Measurements from ENCODE around the gene GRB10. TPM values are rescaled to one million over a fixed set of nuclear protein-coding genes. Genes with fewer than 3 reads are reported as not detected.

Gene GRB10
- total and polyA plus RNA-seq, 4 donors, result 11.6 to 68.6 (median 41.0) TPM

DNA sequence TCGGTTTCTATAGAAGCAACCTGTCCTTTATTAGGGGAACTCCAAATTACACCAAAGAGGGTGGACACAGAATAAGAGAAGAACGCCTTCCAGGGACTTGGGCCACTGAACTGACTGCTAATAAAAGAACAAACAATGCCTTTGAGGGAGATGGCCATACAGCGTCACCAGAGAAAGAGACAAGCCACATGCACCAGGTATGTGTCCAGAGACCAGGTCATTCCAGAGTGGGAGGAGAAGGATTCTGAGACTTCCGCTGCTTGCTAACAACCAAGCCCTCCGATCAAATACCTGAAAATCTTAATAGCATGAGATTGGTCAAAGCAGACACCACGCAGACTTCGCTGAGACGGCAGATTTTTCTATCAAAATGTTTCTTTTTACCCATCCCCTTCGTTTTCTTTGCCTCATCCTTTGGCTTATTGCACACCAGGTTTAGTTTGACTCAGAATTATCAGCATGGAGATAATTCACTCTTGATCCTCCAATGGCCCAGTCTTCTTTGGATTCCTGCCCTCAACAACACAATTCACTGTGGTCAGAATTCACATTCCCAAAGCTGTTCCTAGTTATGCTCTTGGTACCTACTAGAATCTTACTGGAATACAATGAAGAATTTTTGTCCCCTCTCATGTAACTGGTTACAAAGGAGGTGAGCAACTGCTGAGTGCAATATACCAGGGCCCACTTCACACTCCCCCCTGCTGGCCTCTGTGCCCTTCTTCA lies 130.1 kb downstream of the GRB10 start:
- Histone ChIP-seq H3K4me3 (no peak overlapping the region), H3K36me3 (ENCODE audit: control insufficient read depth in 4 of 4, insufficient read depth in 4 of 4, low read length in 4 of 4) (no peaks in the 10 kb centered on the region), H3K9ac (ENCODE audit: insufficient read depth in 1 of 2, low read length in 2 of 2) (no peak overlapping the region), H3K27ac (ENCODE audit: low read depth in 1 of 2, low read length in 1 of 2) (peak overlapping the region in 1 of 2 donors; percentile 55), H3K4me1 (ENCODE audit: control insufficient read depth in 5 of 5, insufficient read depth in 5 of 5, low read length in 5 of 5) (peaks cover 0 to 24% (median 0%) of the 10 kb centered on the region in 5 donors), H3K9me3 (ENCODE audit: control insufficient read depth in 4 of 4, insufficient read depth in 3 of 4, low read length in 3 of 4) (no peaks in the 10 kb centered on the region), H3K27me3 (ENCODE audit: control insufficient read depth in 3 of 3, insufficient read depth in 3 of 3, low read length in 2 of 3) (no peaks in the 10 kb centered on the region)
- DNase-seq (no peak), ATAC-seq (ENCODE audit: insufficient read depth, low FRiP score) (no peak)
- no peak for TF ChIP-seq CTCF (IDR thresholded peaks at IDR 0.05; ENCODE audit: control extremely low read depth, extremely low read depth)
- 97% methylated on average over 9 of the region's 9 CpGs for WGBS, 2 donors

GRCh38 chr7:50651271-50651989 lies 131.3 kb downstream of the GRB10 start:
- DNase-seq (no peak), ATAC-seq (ENCODE audit: insufficient read depth, low FRiP score) (no peak)
- no peaks in the 10 kb centered on the region for H3K9me3 ChIP-seq (ENCODE audit: control insufficient read depth in 4 of 4, insufficient read depth in 3 of 4, low read length in 3 of 4)
- no peaks in the 10 kb centered on the region for H3K27me3 ChIP-seq (ENCODE audit: control insufficient read depth in 3 of 3, insufficient read depth in 3 of 3, low read length in 2 of 3)
- no peak overlapping the region for H3K4me3 ChIP-seq
- WGBS, 2 donors, result 91 to 92% methylated on average over 9 of the region's 9 CpGs
- H3K4me1 ChIP-seq (ENCODE audit: control insufficient read depth in 5 of 5, insufficient read depth in 5 of 5, low read length in 5 of 5), result peaks cover 0 to 22% (median 0%) of the 10 kb centered on the region in 5 donors
- no peaks in the 10 kb centered on the region for H3K36me3 ChIP-seq (ENCODE audit: control insufficient read depth in 4 of 4, insufficient read depth in 4 of 4, low read length in 4 of 4)
- TF ChIP-seq CTCF (IDR thresholded peaks at IDR 0.05; ENCODE audit: control extremely low read depth, extremely low read depth), result no peak
- H3K9ac ChIP-seq (ENCODE audit: insufficient read depth in 1 of 2, low read length in 2 of 2), result no peak overlapping the region
- H3K27ac ChIP-seq (ENCODE audit: low read depth in 1 of 2, low read length in 1 of 2), result no peak overlapping the region

- Histone ChIP-seq H3K27ac (ENCODE audit: low read depth in 1 of 2, low read length in 1 of 2) (no peak overlapping the region), H3K4me1 (ENCODE audit: control insufficient read depth in 5 of 5, insufficient read depth in 5 of 5, low read length in 5 of 5) (peaks cover 0 to 12% (median 0%) of the 10 kb centered on the region in 5 donors), H3K36me3 (ENCODE audit: control insufficient read depth in 4 of 4, insufficient read depth in 4 of 4, low read length in 4 of 4) (no peaks in the 10 kb centered on the region), H3K27me3 (ENCODE audit: control insufficient read depth in 3 of 3, insufficient read depth in 3 of 3, low read length in 2 of 3) (no peaks in the 10 kb centered on the region), H3K4me3 (no peak overlapping the region), H3K9ac (ENCODE audit: insufficient read depth in 1 of 2, low read length in 2 of 2) (no peak overlapping the region), H3K9me3 (ENCODE audit: control insufficient read depth in 4 of 4, insufficient read depth in 3 of 4, low read length in 3 of 4) (no peaks in the 10 kb centered on the region)
- 89 to 95% methylated on average over 6 of the region's 6 CpGs for WGBS, 2 donors
- no peak for TF ChIP-seq CTCF (IDR thresholded peaks at IDR 0.05; ENCODE audit: control extremely low read depth, extremely low read depth)
- no peak for DNase-seq
- no peak for ATAC-seq (ENCODE audit: insufficient read depth, low FRiP score)
Observed at GRCh38 chr7:50650057-50650664, 132.5 kb downstream of the GRB10 start.

Measured in lung (tissue), 12 donors.